Daoy (cell line): ENCODE results near the gene NUDCD2. TPM values are rescaled to one million over a fixed set of nuclear protein-coding genes. Genes with fewer than 3 reads are reported as not detected.
A peak's percentile ranks its signal among the peaks of the same experiment; 100 is the strongest.
"Not testable (repeated sequence)": the region's sequence is repeated elsewhere in the genome, so short reads cannot be mapped to it uniquely, and the experiment has no call there.

ENCODE experiments used
- DNase-seq: peaks from one replicate; pipeline ENCODE4 v3.0.0-alpha.2; 2015; ENCODE audit warnings: low read depth
- total RNA-seq: library from RNA; depleted of rRNA; stranded (reverse); fragments of >200 nt; shearing (Covaris generic); gene quantifications from 2 replicates; pipeline ENCODE4 v1.2.3, GENCODE V29; 2014; rRNA removed

The NUDCD2 gene
- total RNA-seq, 1 experiment from 2014 or later = 14.0 TPM

DNA sequence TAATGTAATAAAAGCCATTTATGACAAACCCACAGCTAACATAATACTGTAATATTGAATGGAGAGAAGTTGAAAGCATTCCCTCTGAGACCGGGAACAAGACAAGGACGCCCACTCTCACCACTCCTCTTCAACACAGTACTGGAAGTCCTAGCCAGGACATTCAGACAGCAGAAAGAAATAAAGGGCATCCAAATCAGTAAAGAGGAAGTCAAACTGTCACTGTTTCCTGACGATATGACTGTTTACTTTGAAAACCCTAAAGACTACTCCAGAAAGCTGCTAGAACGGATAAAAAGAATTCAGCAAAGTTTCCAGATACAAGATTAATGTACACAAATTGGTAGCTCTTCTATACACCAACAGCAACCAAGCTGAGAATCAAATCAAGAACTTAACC is 33.8 kb downstream of the NUDCD2 start:
- not testable (repeated sequence) for DNase-seq

DNA sequence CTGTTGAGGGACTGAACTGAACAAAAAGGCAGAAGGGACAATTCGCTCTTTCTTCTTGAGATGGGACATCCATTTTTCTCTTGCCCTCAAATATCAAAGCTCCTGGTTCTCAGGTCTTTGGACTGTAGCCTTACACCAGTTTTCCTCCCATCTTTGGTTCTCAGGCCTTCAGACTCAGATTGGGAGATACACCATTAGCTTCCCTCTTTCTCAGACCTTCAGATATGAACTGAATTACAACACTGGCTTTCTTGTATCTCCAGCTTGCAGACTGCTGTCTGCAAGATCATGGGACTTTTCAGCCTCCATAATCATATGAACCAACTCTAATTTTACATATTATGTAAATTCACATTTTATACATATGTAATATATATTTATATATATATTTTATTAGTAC is 35.1 kb downstream of the NUDCD2 start:
- DNase-seq = no peak

DNA sequence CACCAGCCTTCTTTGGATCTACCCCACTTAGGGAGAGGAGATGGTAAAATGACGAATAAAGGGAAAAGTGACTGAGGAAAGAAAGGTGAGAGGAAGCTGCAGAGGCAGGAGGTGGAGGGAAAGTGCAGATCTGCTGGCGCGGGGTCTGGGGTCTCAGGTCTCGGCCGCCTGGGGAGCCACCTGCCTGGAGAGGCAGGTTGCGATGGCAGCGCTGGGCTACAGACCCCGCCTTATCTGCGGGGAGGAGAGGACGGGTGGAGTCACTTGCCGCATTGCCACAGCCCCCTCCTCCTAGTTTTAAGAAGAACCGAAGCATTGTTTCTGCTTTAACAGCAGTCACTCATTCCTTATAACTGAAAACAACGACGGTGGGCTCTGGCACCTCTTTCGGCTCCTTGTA is 44.2 kb downstream of the NUDCD2 start:
- not testable (repeated sequence) for DNase-seq

- no peak for DNase-seq
Observed at GRCh38 chr5:163410505-163410904, 49.4 kb downstream of the NUDCD2 start.

- DNase-seq = no peak
Observed at GRCh38 chr5:163409384-163409783, 50.5 kb downstream of the NUDCD2 start.

- DNase-seq = peak; percentile 69
Observed at GRCh38 chr5:163408311-163408923, 51.5 kb downstream of the NUDCD2 start.

DNA sequence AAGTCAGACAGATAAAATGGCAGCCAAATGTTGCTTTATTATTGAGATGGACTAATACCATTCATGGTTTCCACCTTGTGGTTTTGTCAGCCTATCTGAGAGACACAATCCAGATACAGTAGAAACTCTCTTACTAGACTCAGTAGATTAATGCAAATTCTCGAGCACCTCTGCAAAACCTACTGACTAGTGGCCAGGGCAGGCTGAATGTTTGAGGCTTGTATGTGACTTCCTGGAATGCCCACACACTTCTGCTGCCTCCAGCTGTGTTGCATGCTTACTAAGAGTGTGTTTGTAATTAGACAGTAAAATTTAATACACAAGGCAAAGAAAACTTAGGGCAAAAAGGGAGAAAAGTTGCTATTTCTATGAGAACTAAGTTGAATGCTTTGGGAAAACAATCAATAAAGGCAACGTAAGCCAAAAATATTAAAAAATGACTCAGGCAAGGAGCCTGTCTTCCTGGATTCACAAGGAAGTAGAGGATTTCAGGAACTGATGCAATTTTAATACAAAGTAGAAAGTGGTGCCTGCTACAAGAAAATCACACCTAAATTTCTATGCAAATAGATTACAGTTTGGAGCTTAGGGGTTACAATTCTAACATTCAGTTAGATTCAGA is 52.8 kb downstream of the NUDCD2 start:
- DNase-seq = peak; percentile 28

GRCh38 chr5:163404364-163405173 is 55.3 kb downstream of the NUDCD2 start:
- no peak for DNase-seq

- no peak for DNase-seq
Observed at GRCh38 chr5:163402007-163402406, 57.9 kb downstream of the NUDCD2 start.

DNA sequence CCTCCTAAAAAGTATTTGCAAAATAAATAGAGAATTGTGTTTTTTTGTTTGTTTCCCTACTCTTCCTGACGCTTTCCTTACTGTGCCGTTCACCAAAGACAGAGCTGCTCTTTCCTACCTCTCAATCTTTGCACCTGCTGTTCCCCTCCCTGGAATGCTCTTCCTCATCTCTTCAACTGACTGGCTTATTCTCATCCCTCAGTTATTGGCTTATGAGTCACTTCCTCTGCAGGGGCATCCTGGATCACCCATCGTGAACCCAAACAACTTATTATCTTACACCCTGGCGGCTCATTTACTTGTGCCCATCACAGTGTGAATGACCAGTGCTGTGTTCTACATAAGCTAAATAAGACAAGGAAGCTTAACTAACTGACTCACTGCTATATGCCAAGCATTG is 58.6 kb downstream of the NUDCD2 start:
- peak; percentile 11 for DNase-seq

DNA sequence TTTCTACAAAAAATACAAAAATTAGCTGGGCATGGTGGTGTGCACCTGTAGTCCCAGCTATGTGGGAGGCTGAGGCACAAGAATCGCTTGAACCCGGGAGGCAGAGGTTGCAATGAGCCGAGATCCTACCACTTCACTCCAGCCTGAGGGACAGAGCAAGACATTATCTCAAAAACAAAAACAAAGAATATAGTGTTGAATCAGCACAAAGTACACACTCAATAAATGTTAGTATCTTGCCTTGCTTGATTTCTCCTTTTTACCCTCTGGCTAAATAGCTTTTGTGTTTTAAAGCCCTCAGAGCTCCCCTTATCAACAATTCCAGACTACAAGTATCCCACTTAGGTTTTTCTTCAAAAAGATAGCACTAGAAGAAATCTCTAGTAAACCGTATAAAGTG is 60.0 kb downstream of the NUDCD2 start:
- DNase-seq = no peak

- no peak for DNase-seq
Observed at GRCh38 chr5:163397354-163397753, 62.5 kb downstream of the NUDCD2 start.

DNA sequence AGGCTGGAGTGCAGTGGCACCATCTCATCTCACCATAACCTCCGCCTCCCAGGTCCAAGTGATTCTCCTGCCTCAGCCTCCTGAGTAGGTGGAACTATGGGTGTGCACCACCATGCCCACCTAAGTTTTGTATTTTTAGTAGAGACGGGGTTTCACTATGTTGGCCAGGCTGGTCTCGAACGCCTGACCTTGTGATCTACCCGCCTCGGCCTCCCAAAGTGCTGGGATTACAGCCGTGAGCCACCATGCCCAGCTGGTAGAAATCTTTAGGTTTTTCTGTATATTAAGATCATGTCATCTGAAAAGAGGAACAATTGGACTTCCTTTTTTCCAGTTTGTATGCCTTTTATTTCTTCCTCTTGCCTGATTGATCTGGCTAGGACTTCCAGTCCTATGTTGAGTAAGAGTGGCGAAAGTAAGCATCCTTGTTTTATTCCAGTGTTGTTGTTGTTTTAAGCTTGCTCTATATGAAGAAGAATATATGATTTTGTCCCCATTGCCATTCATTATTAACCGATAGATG is 63.0 kb downstream of the NUDCD2 start:
- DNase-seq = not testable (repeated sequence)

Other genes starting within 250 kb of the NUDCD2 start
- 147 and 192 TPM in 2 replicates for gene CCNG1, start 22.5 kb downstream of the NUDCD2 start, total RNA-seq
- gene HMMR, start 530 bp upstream of the NUDCD2 start, total RNA-seq = 78.3 and 106 TPM in 2 replicates
- 80.2 and 89.1 TPM in 2 replicates for gene MAT2B, start 45.5 kb upstream of the NUDCD2 start, total RNA-seq